Stimulated activated CD4-positive, alpha-beta T cell treated with anti-CD3 and anti-CD28 coated beads, Interleukin-2, amount 100 ng/mL, for 4 hours (primary cell): Measurements from ENCODE around the gene CD82.

Source experiments
- DNase-seq: peaks from one replicate; pipeline ENCODE4 v3.0.0-alpha.2; 2020; ENCODE audit warnings: low read depth

The CD82 gene

GRCh38 chr11:44575962-44576361 lies 10.5 kb downstream of the CD82 start:
- no peak for DNase-seq

- DNase-seq: no peak
Measured at GRCh38 chr11:44576656-44577055, 11.2 kb downstream of the CD82 start.

GRCh38 chr11:44577231-44577830 lies 11.9 kb downstream of the CD82 start:
- DNase-seq: no peak

GRCh38 chr11:44578279-44578678 lies 12.8 kb downstream of the CD82 start:
- DNase-seq: no peak

- no peak for DNase-seq
Measured at GRCh38 chr11:44579302-44579761, 13.9 kb downstream of the CD82 start.

GRCh38 chr11:44580701-44581100 lies 15.2 kb downstream of the CD82 start:
- no peak for DNase-seq

DNA sequence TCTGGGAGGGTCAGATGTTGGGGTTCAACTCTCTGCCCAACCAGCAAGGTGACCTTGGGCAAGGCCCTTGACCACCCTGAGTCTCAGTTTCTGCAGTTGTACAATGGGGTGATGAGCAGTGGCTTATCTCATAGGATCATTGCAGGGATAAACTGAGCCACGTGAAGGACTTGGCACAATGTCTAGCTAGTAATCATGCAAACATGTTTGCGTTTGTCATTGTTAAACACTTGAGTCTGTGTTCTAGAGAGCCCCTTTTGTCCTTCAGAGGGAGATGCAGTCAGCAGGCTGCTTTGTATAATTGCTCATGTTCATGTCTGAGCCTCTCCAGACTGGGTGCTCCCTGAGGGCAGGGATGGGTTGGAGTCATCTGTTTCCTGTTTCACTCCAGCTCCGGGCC lies 15.8 kb downstream of the CD82 start:
- no peak for DNase-seq

DNA sequence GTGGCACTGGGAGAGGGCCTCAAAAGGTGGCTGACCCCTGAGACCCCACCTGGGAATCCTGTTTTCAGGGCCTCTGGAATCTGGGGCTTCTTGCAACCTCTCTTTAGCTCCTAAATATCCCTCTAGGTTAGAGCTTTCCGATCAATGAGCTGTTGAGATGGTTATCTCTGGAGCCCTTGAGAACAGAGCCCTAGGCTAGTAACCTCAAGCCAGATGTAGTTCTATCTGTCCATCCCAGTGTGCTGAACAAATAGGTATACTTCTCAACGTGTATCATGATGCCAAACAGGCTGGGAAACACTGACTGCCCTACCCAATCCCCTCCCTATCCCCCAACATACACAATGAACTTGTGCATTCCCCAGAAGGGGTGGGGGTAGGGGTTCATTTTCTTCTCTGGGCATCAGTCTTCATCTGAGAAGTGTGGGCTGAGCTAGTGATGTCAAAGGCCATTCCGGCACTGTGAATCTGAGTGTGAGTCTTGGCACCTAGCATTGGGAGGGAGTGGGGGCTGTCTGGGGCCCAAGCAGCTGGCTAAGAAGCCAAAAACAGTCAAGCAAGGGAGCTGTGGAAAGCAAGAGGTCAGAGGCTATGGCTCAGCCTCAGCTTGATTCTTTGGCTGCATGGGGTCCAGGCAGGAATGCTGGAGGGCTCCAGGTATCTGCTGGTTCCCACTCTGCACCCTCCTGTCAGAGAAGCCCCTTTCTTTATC lies 17.3 kb downstream of the CD82 start:
- DNase-seq: no peak

DNA sequence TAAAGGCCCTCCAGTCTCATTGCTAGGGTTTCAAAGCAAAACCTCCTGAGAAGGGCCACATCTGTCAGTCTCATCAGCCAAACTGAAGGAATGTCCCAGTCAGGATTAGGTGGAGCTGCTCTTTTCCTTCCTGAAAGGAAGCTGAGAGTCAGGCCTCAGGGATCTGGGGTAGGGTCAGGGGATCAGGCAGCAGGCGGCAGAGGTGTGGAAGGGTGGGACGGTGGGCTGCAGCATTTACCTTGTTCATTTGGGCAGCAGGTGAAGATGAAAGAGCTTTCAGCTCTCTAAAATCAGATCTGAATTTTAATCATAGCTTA lies 17.8 kb downstream of the CD82 start:
- DNase-seq: no peak

- no peak for DNase-seq
Measured at GRCh38 chr11:44585421-44585820, 20.0 kb downstream of the CD82 start.

DNA sequence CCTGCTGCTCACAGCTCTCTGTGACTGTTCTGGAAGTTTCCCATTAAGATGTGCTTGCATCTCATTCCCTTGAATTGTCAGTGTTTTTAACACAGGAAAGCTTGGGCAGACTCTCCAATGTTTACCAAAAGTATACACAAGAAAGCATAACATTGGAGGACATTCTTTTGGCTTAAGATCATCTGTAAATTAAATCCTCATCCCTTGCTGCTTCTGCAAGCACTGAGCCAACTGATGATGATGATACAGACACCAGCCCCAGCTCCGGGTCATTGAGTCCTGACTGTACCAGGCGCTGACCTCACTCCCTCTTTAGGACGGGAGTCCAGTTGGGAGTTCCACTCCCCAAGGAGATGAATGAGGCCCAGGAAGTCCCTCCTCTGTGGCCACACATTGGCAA lies 23.8 kb downstream of the CD82 start:
- no peak for DNase-seq

- no peak for DNase-seq
Measured at GRCh38 chr11:44590769-44591168, 25.3 kb downstream of the CD82 start.

DNA sequence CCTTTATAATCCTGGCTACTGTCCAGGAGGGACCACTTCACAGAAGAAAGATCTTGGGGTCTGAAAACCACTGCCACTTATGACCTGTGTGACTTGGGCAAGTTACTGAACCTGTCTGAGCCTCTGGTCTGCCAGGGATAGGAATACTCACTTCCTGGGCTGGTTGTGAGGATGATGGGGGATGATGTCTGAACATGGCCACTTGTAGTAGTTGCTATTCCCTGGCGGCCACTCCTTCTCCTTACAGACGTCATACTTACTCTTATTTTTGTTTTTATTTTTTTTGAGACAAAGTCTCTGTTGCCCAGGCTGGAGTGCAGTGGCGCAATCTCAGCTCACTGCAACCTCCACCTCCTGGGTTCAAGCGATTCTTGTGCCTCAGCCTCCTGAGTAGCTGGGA lies 26.1 kb downstream of the CD82 start:
- DNase-seq: no peak

GRCh38 chr11:44592125-44592940 lies 26.9 kb downstream of the CD82 start:
- no peak for DNase-seq

- no peak for DNase-seq
Measured at GRCh38 chr11:44593251-44593650, 27.8 kb downstream of the CD82 start.

GRCh38 chr11:44595006-44595405 lies 29.5 kb downstream of the CD82 start:
- DNase-seq: no peak

GRCh38 chr11:44595964-44596381 lies 30.5 kb downstream of the CD82 start:
- no peak for DNase-seq

- peak; percentile 57 for DNase-seq
Measured at GRCh38 chr11:44596525-44597276, 31.2 kb downstream of the CD82 start.

DNA sequence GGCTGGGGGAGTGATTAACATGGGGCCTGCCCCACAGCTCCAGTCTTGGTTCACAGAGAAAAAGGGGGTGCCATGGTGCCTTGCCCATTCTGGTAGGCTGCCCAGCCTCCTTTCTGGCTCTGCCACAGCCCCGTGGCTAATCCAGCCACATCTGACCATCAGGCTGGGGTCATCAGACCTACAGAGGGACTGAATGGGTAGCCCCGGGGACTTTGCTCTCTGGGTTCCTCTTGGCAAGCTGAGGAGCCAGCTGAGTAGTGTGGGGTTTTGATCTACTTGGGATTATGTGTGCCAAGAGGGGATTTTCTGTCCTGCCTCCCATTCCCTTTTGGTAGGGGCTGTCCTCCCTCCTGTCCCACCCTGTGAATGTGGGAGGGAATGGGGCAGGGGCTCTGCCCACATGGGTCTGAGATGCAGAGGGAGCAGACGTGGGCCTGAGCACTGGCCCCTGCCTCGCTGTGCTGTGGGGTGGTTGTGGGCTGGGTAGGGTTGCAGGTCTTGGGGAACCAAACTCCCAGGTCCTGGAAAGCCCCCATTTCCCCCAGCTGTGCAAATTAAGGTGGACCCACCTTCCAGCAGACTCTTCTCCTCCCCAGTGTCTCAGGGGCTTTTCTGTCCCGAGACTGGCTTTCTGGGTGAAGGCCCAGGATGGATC lies 32.0 kb downstream of the CD82 start:
- no peak for DNase-seq

- no peak for DNase-seq
Measured at GRCh38 chr11:44598831-44599230, 33.4 kb downstream of the CD82 start.

DNA sequence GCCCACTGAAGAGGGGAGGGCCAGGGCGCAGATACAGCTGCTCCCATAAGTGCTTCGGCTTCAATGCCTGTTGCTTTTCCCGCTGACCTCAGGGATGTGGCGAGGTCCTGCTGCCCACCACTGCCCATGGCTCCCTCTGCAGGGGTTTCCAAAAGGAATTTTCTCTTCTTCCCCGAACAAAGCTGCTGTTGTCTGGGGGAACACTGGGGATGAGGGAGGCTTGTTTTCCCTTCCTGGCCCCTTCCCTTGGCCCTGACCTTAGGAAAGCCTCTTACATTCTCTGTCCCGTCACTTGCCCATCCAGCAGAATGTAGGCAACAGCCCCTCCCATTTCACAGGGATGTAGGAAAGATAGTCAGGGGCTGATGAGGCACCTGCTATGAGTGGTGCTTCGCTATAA lies 34.8 kb downstream of the CD82 start:
- no peak for DNase-seq

- no peak for DNase-seq
Measured at GRCh38 chr11:44600839-44601383, 35.4 kb downstream of the CD82 start.
